ENCODE results near the gene ZBTB5.

- TF ChIP-seq CTCF (IDR thresholded peaks at IDR 0.05) (no peak), POLR2A (IDR thresholded peaks at IDR 0.05) (peak; percentile 10 to 19)
Observed at GRCh38 chr9:37464426-37465248, 613 bp downstream of the ZBTB5 start.

Measured in Peyer's patch (tissue), 4 donors.